Kidney capillary endothelial cell (primary cell): ENCODE data around the gene ST6GALNAC4.
"Not testable (repeated sequence)": the region's sequence is repeated elsewhere in the genome, so short reads cannot be mapped to it uniquely, and the experiment has no call there.

Experiments
- DNase-seq: peaks from one replicate; pipeline ENCODE4 v3.0.0-alpha.2; 2018; ENCODE audit warnings: low spot score

Gene ST6GALNAC4

GRCh38 chr9:127885508-127886281, 31.1 kb downstream of the ST6GALNAC4 start:
- no peak for DNase-seq

GRCh38 chr9:127884976-127885490, 31.8 kb downstream of the ST6GALNAC4 start:
- DNase-seq, result no peak

- DNase-seq, result no peak
Observed at GRCh38 chr9:127884427-127884911, 32.4 kb downstream of the ST6GALNAC4 start.

DNA sequence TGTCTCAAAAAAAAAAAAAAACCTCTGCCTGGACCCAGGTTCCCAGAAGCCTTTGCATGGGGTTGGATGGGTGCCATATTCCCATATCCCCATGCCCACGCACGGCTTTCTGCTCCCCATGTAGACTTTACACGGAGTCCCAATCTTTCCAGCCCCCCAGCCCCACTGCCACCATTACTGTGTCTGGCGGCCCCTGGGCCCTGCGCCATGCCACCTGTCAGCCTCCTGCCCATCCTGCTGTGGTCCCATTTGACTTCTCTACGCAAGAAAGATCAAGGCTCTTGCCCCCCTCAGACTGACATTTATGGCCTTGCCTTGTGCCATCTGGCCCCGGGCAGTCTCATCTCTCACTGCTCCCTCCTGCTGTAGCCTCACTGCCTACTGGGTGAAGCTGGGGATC, 32.9 kb downstream of the ST6GALNAC4 start:
- no peak for DNase-seq

GRCh38 chr9:127881715-127882114, 35.1 kb downstream of the ST6GALNAC4 start:
- DNase-seq, result not testable (repeated sequence)

GRCh38 chr9:127880143-127880542, 36.7 kb downstream of the ST6GALNAC4 start:
- DNase-seq, result no peak

DNA sequence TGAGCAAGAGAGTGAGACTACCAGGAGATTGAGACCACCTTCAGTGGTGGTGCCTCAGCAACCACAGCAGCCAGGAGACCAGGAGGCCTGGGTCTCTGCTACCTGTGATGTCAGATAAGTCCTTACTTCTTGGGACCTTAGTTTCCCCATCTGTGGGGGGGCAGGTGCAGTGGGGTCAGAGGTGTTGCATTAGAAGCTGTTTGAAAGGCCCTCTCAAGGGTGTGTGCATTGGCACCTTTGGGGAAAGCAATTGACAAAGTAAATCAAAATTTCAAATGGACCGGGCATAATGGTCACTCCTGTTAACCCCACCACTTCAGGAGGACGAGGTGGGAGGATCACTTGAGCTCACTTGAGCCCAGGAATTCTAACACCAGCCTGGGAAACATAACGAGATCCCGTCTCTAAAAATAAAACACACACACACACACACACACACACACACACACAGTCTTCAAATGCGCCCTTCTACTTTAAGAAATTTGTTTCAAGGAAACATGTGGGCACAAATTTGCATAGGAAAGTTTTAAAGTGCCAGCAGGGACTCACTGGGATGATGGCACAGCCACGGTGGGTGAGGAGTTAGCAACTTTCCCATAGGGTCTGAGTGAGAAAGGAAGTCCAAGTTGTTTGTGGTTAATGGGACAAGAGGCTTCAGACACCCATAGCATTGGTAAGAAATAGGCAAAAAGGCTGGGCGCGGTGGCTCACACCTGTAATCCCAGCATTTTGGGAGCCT, 38.0 kb downstream of the ST6GALNAC4 start:
- no peak for DNase-seq

- no peak for DNase-seq
Observed at GRCh38 chr9:127878001-127878651, 38.7 kb downstream of the ST6GALNAC4 start.

DNA sequence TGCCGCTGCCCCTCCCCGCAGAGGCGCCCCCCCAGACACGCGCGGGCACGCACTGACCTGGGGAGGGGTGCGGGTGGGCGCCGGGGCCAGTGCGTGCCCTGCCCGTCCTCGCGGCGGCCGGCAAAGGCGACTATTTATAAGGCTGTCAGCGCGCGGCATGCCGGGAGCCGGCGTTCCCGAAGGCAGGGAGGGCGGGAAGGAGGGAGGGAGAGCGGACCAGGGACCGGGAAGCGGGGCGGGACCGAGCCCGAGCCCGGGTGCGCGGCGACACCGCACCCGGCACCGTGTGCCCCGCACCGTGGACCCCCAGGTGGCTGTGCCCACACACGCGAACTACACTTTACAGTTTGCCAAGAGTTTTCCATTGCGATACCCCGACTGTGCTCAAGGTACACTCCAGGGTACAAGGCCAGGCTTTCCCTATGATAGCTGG, 39.3 kb downstream of the ST6GALNAC4 start, which contains the start of gene AK1:
Gene AK1 (minus strand): TSS at position 110 of the 433 bp plus-strand sequence. CDS start 3,058 bp downstream, outside the sequence.
- no peak for DNase-seq

DNA sequence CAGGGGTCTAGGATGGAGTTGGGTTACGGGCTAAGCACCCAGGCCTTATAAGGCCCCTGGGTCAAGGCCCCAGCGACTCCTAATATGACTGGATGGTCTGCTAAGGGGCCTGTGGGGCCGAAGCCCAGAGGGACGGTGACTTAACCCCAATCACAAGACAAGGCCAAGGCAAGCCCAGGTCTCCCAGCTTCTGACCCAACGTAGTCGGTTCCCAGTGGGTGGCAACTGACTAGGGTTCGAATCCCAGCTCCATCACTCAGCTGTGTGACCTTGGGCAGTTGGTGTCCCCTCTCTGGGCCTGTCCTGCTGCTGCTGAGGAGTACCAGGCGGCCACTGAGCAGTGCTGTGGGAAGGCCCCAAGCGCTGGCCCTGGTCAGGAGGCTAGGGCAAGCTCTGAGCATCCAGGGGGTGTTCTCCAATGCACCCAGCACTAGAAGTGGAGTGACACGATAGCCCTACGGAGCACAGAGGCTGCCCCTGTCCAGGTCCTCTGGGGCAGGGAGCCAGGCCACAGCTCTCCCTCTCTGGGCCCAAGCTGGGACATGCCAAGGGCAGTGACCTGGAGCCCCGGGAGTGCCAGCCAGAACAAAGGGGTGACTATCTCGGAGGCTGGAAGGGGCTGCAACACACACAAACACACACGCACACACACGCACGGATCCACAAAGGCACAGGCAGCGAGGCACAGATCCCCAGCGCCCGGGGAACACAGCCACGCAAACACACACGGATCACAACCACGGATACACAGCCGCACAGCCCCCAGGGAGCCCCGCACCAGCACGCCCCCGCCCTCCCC, 39.9 kb downstream of the ST6GALNAC4 start:
- DNase-seq, result no peak

DNA sequence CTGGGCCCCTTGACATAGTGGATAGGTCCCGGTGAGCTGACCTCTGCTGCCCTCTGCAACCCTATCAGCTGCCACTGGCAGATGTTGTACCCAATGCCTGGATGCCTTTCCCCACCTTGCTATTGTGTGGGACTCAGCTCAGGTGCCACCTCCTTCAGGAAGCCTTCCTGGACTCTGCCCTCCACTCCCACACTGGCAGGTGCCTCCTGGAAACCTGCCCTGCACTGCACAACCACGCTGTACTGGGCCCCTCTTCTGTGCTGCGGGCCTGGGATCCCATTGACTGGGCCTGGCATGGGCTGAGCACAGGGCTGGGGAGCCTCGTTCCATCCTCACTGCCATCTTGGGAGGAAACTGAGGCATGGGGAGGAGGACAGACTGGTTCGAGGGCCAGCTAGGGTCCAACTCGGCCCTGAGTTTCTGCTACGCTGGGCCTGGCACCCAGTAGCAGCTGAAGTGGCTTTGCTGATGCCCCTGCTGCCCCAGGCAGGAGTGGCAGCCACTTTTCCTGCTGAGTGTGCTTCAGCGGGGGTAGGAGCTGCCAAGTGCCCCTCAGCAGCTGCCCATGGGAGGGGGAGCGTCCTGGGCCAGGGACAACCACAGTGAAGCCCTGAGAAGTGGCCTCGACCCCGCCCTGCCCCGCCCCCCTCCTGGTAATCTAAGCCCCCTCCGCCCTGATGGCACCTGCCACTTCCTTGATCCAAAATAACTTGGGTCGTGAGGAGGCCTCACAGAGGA, 40.6 kb downstream of the ST6GALNAC4 start:
- no peak for DNase-seq

DNA sequence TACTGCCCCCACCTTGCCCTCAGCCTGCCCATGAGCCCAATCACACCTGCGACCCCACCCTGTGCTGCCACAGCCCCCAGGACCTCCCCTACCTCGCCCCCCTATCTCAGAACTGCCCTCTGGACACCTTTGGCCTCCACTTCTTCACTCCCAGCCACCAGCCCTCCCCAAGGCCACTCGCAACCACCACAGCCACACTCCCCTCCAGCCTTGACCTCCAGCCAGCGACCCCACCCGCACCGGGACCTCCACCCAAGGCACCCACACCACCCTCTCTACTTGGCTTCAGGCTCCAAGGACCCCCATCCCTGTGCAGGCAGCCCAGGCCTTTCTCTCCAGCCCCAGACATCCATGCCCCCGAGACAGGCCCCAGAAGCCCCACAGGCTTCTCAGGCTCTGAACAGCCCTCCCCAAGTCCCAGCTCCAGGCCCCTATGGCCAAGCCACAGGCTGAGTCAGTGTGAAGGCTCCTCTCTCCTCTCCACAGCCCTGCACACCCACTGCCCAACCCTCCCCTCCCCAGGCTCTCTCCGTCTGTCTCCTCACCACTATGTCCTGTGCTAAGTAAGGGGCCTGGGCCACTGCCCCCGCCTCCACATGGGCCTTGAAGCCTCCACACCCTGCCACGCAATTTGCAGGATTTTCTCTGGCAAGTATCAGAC, 41.4 kb downstream of the ST6GALNAC4 start:
- DNase-seq, result no peak

DNA sequence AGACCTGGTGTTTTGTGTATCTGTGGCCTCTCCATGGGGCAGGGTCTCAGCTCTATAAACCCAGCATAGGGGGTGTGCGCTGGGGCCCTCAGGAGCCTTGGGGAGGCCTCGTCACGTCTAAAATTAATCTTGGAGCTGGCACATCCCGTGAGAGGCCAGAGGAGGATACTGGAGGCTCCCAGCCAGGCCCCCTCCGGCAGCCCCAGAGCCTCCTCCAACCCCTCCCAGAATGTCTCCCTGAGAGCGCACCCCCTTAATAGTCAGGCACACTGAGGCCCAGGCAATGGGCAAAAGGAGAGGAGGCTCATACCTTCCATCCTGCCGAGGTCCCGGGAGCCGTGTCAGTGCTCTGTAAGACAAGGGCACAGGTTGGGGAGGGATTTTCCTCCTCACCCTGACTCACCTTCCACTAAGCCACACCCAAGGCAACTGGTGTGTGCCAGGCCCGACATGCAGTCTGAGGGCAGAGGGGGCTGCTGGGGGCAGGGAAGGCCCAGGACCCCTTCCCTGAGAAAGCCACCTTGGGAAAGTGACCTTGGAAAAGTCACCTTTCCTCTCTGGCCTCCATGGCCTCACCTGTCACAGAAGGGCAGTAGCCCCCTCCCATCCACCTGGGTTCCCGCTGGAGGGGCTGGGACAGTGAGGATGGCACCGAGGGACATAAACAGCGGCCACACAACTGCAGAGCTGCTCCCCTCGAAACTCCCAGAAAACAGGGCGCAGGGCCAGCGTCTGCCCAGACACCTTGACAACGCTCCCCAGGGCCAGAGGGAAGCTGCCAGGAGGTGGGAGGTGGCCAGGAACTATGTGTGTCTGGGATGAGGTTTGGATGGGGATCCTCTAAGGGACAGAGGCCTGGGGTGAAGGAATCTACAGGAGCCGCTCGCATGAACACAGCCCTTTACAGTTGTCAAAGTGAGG, 42.3 kb downstream of the ST6GALNAC4 start:
- DNase-seq, result no peak

- no peak for DNase-seq
Observed at GRCh38 chr9:127873886-127874285, 43.0 kb downstream of the ST6GALNAC4 start.

GRCh38 chr9:127873223-127873691, 43.6 kb downstream of the ST6GALNAC4 start:
- DNase-seq, result no peak

GRCh38 chr9:127872369-127873222, 44.2 kb downstream of the ST6GALNAC4 start:
- DNase-seq, result no peak

- no peak for DNase-seq
Observed at GRCh38 chr9:127871531-127871930, 45.3 kb downstream of the ST6GALNAC4 start.

- no peak for DNase-seq
Observed at GRCh38 chr9:127870887-127871286, 46.0 kb downstream of the ST6GALNAC4 start.
